HEK293 (cell line): ENCODE measurements around the gene ING5.

Experiments used
- CTCF ChIP-seq: fragments of 450-650 bp; formaldehyde crosslinking; IDR thresholded peaks from 2 replicates; pipeline ENCODE4 v1.5.1; 2016; ENCODE audit warnings: missing biosample characterization, missing genetic modification characterization
- KLF16 ChIP-seq: fragments of 450-650 bp; formaldehyde crosslinking; IDR thresholded peaks from 2 replicates; pipeline ENCODE4 v1.5.1; 2017; ENCODE audit warnings: missing biosample characterization, missing genetic modification characterization
- PRDM6 ChIP-seq: fragments of 450-650 bp; formaldehyde crosslinking; IDR thresholded peaks from 2 replicates; pipeline ENCODE4 v1.5.1; 2017; ENCODE audit warnings: missing biosample characterization, missing genetic modification characterization
- YY1 ChIP-seq: fragments of 450-650 bp; formaldehyde crosslinking; IDR thresholded peaks from 2 replicates; pipeline ENCODE4 v1.5.1; 2018; ENCODE audit warnings: missing biosample characterization, missing genetic modification characterization
- ZBTB7A ChIP-seq: fragments of 450-650 bp; formaldehyde crosslinking; IDR thresholded peaks from 2 replicates; pipeline ENCODE4 v1.5.1; 2016; ENCODE audit warnings: low read depth, missing biosample characterization, missing genetic modification characterization
- ZNF121 ChIP-seq: fragments of 450-650 bp; formaldehyde crosslinking; IDR thresholded peaks from 2 replicates; pipeline ENCODE4 v1.5.1; 2016; ENCODE audit warnings: missing biosample characterization, missing genetic modification characterization
- ZNF138 ChIP-seq: fragments of 450-650 bp; formaldehyde crosslinking; IDR thresholded peaks from 2 replicates; pipeline ENCODE4 v1.5.1; 2016; ENCODE audit warnings: missing biosample characterization, missing genetic modification characterization, borderline replicate concordance
- ZNF248 ChIP-seq: fragments of 450-650 bp; formaldehyde crosslinking; IDR thresholded peaks from 2 replicates; pipeline ENCODE4 v1.5.1; 2017; ENCODE audit warnings: missing biosample characterization, missing genetic modification characterization
- ZNF529 ChIP-seq: fragments of 450-650 bp; formaldehyde crosslinking; IDR thresholded peaks from 2 replicates; pipeline ENCODE4 v1.5.1; 2017; ENCODE audit warnings: missing genetic modification characterization, missing biosample characterization; ENCODE audit not compliant: insufficient replicate concordance
- ZNF660 ChIP-seq: fragments of 450-650 bp; IDR thresholded peaks from 2 replicates; pipeline ENCODE4 v1.5.1; 2018; ENCODE audit warnings: missing biosample characterization, mild to moderate bottlenecking, missing genetic modification characterization
- ZNF664 ChIP-seq: fragments of 450-650 bp; formaldehyde crosslinking; IDR thresholded peaks from 2 replicates; pipeline ENCODE4 v1.5.1; 2016; ENCODE audit warnings: missing biosample characterization, missing genetic modification characterization
- ZNF792 ChIP-seq: fragments of 450-650 bp; formaldehyde crosslinking; IDR thresholded peaks from 2 replicates; pipeline ENCODE4 v1.5.1; 2016; ENCODE audit warnings: missing biosample characterization, missing genetic modification characterization
- ZSCAN18 ChIP-seq: fragments of 450-650 bp; formaldehyde crosslinking; IDR thresholded peaks from 2 replicates; pipeline ENCODE4 v1.5.1; 2016; ENCODE audit warnings: missing biosample characterization, missing genetic modification characterization
- TF ChIP-seq, protein P1 (sequence below): fragments of 450-650 bp; formaldehyde crosslinking; IDR thresholded peaks from 2 replicates; pipeline ENCODE4 v1.5.1; 2016; ENCODE audit warnings: missing biosample characterization, missing genetic modification characterization

GRCh38 chr2:241672243-241673188 lies 29.3 kb upstream of the ING5 start:
- TF ChIP-seq PRDM6 (tag by site-specific recombination): no peak
- TF ChIP-seq ZNF138 (tag by site-specific recombination): no peak
- TF ChIP-seq CTCF (tag by site-specific recombination): no peak
- no peak for TF ChIP-seq ZSCAN18 (tag by site-specific recombination)
- TF ChIP-seq ZBTB7A (tag by site-specific recombination): no peak
- no peak for TF ChIP-seq YY1 (tag by site-specific recombination)
- no peak for TF ChIP-seq ZNF792 (tag by site-specific recombination)
- no peak for TF ChIP-seq ZNF664 (tag by site-specific recombination)
- TF ChIP-seq, protein P1, sequence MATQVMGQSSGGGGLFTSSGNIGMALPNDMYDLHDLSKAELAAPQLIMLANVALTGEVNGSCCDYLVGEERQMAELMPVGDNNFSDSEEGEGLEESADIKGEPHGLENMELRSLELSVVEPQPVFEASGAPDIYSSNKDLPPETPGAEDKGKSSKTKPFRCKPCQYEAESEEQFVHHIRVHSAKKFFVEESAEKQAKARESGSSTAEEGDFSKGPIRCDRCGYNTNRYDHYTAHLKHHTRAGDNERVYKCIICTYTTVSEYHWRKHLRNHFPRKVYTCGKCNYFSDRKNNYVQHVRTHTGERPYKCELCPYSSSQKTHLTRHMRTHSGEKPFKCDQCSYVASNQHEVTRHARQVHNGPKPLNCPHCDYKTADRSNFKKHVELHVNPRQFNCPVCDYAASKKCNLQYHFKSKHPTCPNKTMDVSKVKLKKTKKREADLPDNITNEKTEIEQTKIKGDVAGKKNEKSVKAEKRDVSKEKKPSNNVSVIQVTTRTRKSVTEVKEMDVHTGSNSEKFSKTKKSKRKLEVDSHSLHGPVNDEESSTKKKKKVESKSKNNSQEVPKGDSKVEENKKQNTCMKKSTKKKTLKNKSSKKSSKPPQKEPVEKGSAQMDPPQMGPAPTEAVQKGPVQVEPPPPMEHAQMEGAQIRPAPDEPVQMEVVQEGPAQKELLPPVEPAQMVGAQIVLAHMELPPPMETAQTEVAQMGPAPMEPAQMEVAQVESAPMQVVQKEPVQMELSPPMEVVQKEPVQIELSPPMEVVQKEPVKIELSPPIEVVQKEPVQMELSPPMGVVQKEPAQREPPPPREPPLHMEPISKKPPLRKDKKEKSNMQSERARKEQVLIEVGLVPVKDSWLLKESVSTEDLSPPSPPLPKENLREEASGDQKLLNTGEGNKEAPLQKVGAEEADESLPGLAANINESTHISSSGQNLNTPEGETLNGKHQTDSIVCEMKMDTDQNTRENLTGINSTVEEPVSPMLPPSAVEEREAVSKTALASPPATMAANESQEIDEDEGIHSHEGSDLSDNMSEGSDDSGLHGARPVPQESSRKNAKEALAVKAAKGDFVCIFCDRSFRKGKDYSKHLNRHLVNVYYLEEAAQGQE (tag by site-specific recombination): no peak
- TF ChIP-seq ZNF248 (tag by site-specific recombination): no peak
- TF ChIP-seq ZNF529: no peak
- TF ChIP-seq ZNF660 (tag by site-specific recombination): no peak
- TF ChIP-seq KLF16 (tag by site-specific recombination): no peak
- no peak for TF ChIP-seq ZNF121 (tag by site-specific recombination)
